Keratinocyte (primary cell): ENCODE measurements around the gene CLDN3. TPM values are rescaled to one million over a fixed set of nuclear protein-coding genes. Genes with fewer than 3 reads are reported as not detected.

Experiments used
- DNase-seq: peaks from one replicate; pipeline ENCODE4 v3.0.0-alpha.2; 2011; ENCODE audit warnings: low read depth, missing footprints, low spot score
- FAIRE-seq: peaks from 2 replicates; lab custom pipeline; 2011; peaks lifted over from hg19 to GRCh38; lab: Jason Lieb, UNC
- H2AFZ ChIP-seq: 2 replicates; pipeline ENCODE4 v1.6.0; 2012; ENCODE audit warnings: low read length, control low read depth, inconsistent platforms; ENCODE audit not compliant: control insufficient read depth
- H3K27ac ChIP-seq: 2 replicates; pipeline ENCODE4 v1.5.1; 2011; ENCODE audit warnings: low read length; ENCODE audit not compliant: control insufficient read depth, insufficient read depth
- H3K27me3 ChIP-seq: 3 replicates; pipeline ENCODE4 v1.6.0; 2011; ENCODE audit warnings: low read length; ENCODE audit not compliant: control insufficient read depth, insufficient read depth; ENCODE audit errors: extremely low read depth
- H3K36me3 ChIP-seq, 2 experiments: 2 replicates in 1 of 2; 3 replicates in 1 of 2; pipeline ENCODE4 v1.5.1; 2011; ENCODE audit warnings: low read length in 2 of 2, mild to moderate bottlenecking in 1 of 2; ENCODE audit not compliant: control insufficient read depth in 2 of 2, insufficient read depth in 2 of 2; ENCODE audit errors: extremely low read depth in 1 of 2
- H3K4me1 ChIP-seq: 3 replicates; pipeline ENCODE4 v1.5.1; 2011; ENCODE audit warnings: low read length; ENCODE audit not compliant: control insufficient read depth, insufficient read depth; ENCODE audit errors: extremely low read depth
- H3K4me2 ChIP-seq: 3 replicates; pipeline ENCODE4 v1.6.0; 2011; ENCODE audit warnings: low read depth, low read length; ENCODE audit not compliant: control insufficient read depth, insufficient read depth; ENCODE audit errors: extremely low read depth
- H3K4me3 ChIP-seq, 3 experiments: fragments of 200-600 bp in 1 of 3; sonication (generic) in 1 of 3; 2 replicates in 2 of 3; 3 replicates in 1 of 3; pipeline ENCODE4 v1.5.1; 2011 to 2016; ENCODE audit warnings: low read length in 3 of 3, mild to moderate bottlenecking in 3 of 3, control low read depth in 2 of 3, inconsistent platforms in 1 of 3, low read depth in 1 of 3, mixed read lengths in 1 of 3, mixed run types in 1 of 3, moderate library complexity in 1 of 3; ENCODE audit not compliant: control insufficient read depth in 2 of 3, insufficient read depth in 2 of 3; ENCODE audit errors: extremely low read depth in 1 of 3
- H3K79me2 ChIP-seq: 2 replicates; pipeline ENCODE4 v1.6.0; 2012; ENCODE audit warnings: low read length; ENCODE audit not compliant: control insufficient read depth, insufficient read depth
- H3K9ac ChIP-seq: 3 replicates; pipeline ENCODE4 v1.6.0; 2011; ENCODE audit warnings: low read length; ENCODE audit not compliant: control insufficient read depth, insufficient read depth; ENCODE audit errors: extremely low read depth
- H3K9me1 ChIP-seq: 3 replicates; pipeline ENCODE4 v1.6.0; 2011; ENCODE audit warnings: low read length; ENCODE audit not compliant: control insufficient read depth, insufficient read depth; ENCODE audit errors: extremely low read depth
- H3K9me3 ChIP-seq: 2 replicates; pipeline ENCODE4 v1.5.1; 2012; ENCODE audit warnings: low read depth, low read length; ENCODE audit not compliant: control insufficient read depth
- H4K20me1 ChIP-seq: 3 replicates; pipeline ENCODE4 v1.6.0; 2011; ENCODE audit warnings: low read length; ENCODE audit not compliant: control insufficient read depth, insufficient read depth; ENCODE audit errors: extremely low read depth
- EZH2 ChIP-seq: IDR thresholded peaks from one replicate; pipeline ENCODE4 v1.6.1; 2012; ENCODE audit warnings: inconsistent platforms, mild to moderate bottlenecking, low read length, moderate library complexity
- dilution Hi-C: fragments of 300-500 bp; cut with MboI; formaldehyde crosslinking; loops from one replicate; pipeline ENCODE4 v1.7.0; 2020; ENCODE audit warnings: low sequenced_read_pairs; ENCODE audit not compliant: extremely low pct_ligation_motif_present
- polyA plus RNA-seq, 5 experiments: library from polyadenylated mRNA; depleted of rRNA in 3 of 5; stranded (reverse) in 3 of 5; stranded (forward) in 1 of 5; unstranded in 1 of 5; fragments of >200 nt; gene quantifications; 1 replicate in 1 of 5; 2 replicates in 3 of 5; 3 replicates in 1 of 5; pipeline versions ENCODE4 v1.2.1 to v1.2.3, GENCODE V29; 2011 to 2012; ENCODE audit warnings: missing spikeins in 2 of 5, low read depth in 1 of 5, low replicate concordance in 1 of 5
- TF ChIP-seq, protein P1 (sequence below), 3 experiments: IDR thresholded peaks in 1 of 3; conservative IDR thresholded peaks in 1 of 3; optimal IDR thresholded peaks in 1 of 3; 2 replicates in 2 of 3; 3 replicates in 1 of 3; pipeline versions ENCODE3 to v1.5.1; 2011; ENCODE audit warnings: low read length in 3 of 3, mild to moderate bottlenecking in 3 of 3, moderate library complexity in 2 of 3, control low read depth in 1 of 3, inconsistent platforms in 1 of 3; ENCODE audit not compliant: insufficient read depth in 2 of 3; ENCODE audit errors: extremely low read depth in 1 of 3

CLDN3 gene
- polyA plus RNA-seq, 1 donor (not counting 4 experiments of a cell fraction or from before 2014, with no cell fraction given) = not detected

DNA sequence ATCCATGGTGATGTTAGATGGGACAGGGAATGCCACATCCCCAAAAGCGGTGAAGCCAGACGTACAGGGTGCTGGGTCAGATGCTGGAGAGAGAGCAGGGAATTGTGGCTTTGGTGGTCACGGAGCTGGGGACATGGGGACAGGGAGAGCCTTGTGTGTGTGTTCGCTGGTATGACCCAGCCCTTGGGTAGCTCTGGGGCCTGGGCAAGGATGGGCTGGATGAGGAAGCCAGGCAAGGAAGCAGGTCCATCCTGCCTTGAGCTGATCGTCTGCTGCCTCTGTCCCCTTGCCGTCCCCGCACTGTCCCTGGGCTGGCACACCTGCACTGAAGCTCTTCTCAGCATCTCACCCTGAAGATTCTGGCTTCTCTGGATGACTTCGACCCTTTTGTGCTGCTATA is 45.4 kb upstream of the CLDN3 start:
- no peak for FAIRE-seq
- H3K4me3 ChIP-seq = no peak overlapping the region
- TF ChIP-seq, protein P1, sequence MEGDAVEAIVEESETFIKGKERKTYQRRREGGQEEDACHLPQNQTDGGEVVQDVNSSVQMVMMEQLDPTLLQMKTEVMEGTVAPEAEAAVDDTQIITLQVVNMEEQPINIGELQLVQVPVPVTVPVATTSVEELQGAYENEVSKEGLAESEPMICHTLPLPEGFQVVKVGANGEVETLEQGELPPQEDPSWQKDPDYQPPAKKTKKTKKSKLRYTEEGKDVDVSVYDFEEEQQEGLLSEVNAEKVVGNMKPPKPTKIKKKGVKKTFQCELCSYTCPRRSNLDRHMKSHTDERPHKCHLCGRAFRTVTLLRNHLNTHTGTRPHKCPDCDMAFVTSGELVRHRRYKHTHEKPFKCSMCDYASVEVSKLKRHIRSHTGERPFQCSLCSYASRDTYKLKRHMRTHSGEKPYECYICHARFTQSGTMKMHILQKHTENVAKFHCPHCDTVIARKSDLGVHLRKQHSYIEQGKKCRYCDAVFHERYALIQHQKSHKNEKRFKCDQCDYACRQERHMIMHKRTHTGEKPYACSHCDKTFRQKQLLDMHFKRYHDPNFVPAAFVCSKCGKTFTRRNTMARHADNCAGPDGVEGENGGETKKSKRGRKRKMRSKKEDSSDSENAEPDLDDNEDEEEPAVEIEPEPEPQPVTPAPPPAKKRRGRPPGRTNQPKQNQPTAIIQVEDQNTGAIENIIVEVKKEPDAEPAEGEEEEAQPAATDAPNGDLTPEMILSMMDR (optimal IDR thresholded peaks at IDR 0.05 in 1 of 3, IDR thresholded peaks at IDR 0.05 in 1 of 3, conservative IDR thresholded peaks at IDR 0.05 in 1 of 3; ENCODE audit: extremely low read depth in 1 of 3, insufficient read depth in 2 of 3, low read length in 3 of 3) = no peak
- no peak for TF ChIP-seq EZH2

DNA sequence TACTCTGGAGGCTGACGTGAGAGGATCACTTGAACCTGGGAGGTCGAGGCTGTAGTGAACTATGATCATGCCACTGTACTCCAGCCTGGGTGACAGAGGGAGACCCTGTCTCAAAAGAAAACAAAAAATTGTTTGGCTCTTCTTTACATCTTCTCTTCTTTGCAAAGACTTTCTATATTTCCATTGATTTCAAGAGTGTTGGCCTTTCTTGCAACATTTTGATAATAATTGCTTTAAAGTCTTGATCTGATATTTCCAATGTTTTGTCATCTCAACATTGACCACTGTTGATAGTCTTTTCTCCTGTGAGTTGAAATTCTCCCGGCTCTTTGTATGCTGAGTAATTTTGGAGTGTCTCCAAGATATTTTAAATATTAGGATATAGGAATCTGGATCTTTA is 42.9 kb upstream of the CLDN3 start:
- H4K20me1 ChIP-seq = no peaks in the 10 kb centered on the region
- DNase-seq (no peak), FAIRE-seq (no peak)
- TF ChIP-seq, protein P1 (optimal IDR thresholded peaks at IDR 0.05 in 1 of 3, IDR thresholded peaks at IDR 0.05 in 1 of 3, conservative IDR thresholded peaks at IDR 0.05 in 1 of 3; ENCODE audit: extremely low read depth in 1 of 3, insufficient read depth in 2 of 3, low read length in 3 of 3) = no peak
- TF ChIP-seq EZH2 = no peak
- no peaks in the 10 kb centered on the region for H3K79me2 ChIP-seq
- no peaks in the 10 kb centered on the region for H3K9me1 ChIP-seq
- dilution Hi-C loops = no loop called here
- H3K4me2 ChIP-seq = no peak overlapping the region
- no peaks in the 10 kb centered on the region for H3K9me3 ChIP-seq
- H3K27me3 ChIP-seq = no peaks in the 10 kb centered on the region
- no peak overlapping the region for H3K9ac ChIP-seq
- no peak overlapping the region for H3K4me3 ChIP-seq
- peaks cover 6% of the 10 kb centered on the region for H3K4me1 ChIP-seq
- H2AFZ ChIP-seq = no peak overlapping the region
- no peaks in the 10 kb centered on the region for H3K36me3 ChIP-seq
- no peak overlapping the region for H3K27ac ChIP-seq

More for the DNA sequence above, 45.4 kb upstream of the CLDN3 start:
- no peaks in the 10 kb centered on the region for H3K79me2 ChIP-seq
- H4K20me1 ChIP-seq = no peaks in the 10 kb centered on the region
- H3K9me3 ChIP-seq = no peaks in the 10 kb centered on the region
- no peak overlapping the region for H3K4me2 ChIP-seq
- no peaks in the 10 kb centered on the region for H3K4me1 ChIP-seq
- H2AFZ ChIP-seq = no peak overlapping the region
- H3K27ac ChIP-seq = no peak overlapping the region
- no peaks in the 10 kb centered on the region for H3K27me3 ChIP-seq
- no peaks in the 10 kb centered on the region for H3K36me3 ChIP-seq
- dilution Hi-C loops = no loop called here
- no peak for DNase-seq
- no peak overlapping the region for H3K9ac ChIP-seq
- no peaks in the 10 kb centered on the region for H3K9me1 ChIP-seq
